K562 (cell line): ENCODE results near the gene PSME4. TPM values are rescaled to one million over a fixed set of nuclear protein-coding genes. Genes with fewer than 3 reads are reported as not detected.

Experiments used
- ATAC-seq: fragments of 200-7000 bp; cut with Tn5 transposase; 3 replicates; pipeline ENCODE4 v1.9.1; 2020; ENCODE audit warnings: moderate library complexity
- BruUV-seq: library from RNA; stranded (reverse); fragments of 400-500 nt; replicated peaks from 2 replicates; lab custom pipeline; 2021; lab: Mats Ljungman, UMichigan
- CTCF ChIA-PET: fragments of 300-600 bp; formaldehyde crosslinking; extraction: SDS; loops from one replicate; lab custom pipeline; 2021; ENCODE audit warnings: low intra/inter-chr PET ratio; lab: Yijun Ruan, JAX
- POLR2A ChIA-PET: fragments of 300-600, 350-650 bp; sonication (Branson Sonifier 250); formaldehyde crosslinking; extraction: SDS; loops from one replicate; lab custom pipeline; 2021; ENCODE audit warnings: antibody characterized with exemption, inconsistent platforms; lab: Yijun Ruan, JAX
- DNase-seq, 4 experiments: peaks; one replicate each; pipeline versions ENCODE4 v3.0.0 to v3.0.0-alpha.2; 2011 to 2018; ENCODE audit warnings: low spot score in 3 of 4, mixed read lengths in 3 of 4; ENCODE audit errors: extremely low read depth in 1 of 4
- FAIRE-seq: peaks from 2 replicates; lab custom pipeline; 2011; peaks lifted over from hg19 to GRCh38; lab: Jason Lieb, UNC
- H2AFZ ChIP-seq: 2 replicates; pipeline ENCODE4 v1.6.0; 2011; ENCODE audit warnings: low read depth, low read length, control low read depth, inconsistent platforms
- H3K27ac ChIP-seq: fragments of 200-600 bp; 3 replicates; pipeline ENCODE4 v1.8.0; 2011; ENCODE audit warnings: low read depth, mild to moderate bottlenecking, control low read depth, inconsistent platforms, low read length, moderate library complexity, mixed read lengths; ENCODE audit errors: extremely low read depth
- H3K27me3 ChIP-seq, 2 experiments: fragments of 300-600 bp in 1 of 2; 2 replicates in 1 of 2; 3 replicates in 1 of 2; pipeline versions ENCODE4 v1.6.0 to v1.8.0; 2011; ENCODE audit warnings: inconsistent platforms in 2 of 2, low read length in 2 of 2, mild to moderate bottlenecking in 1 of 2, mixed read lengths in 1 of 2, moderate library complexity in 1 of 2; ENCODE audit not compliant: control insufficient read depth in 2 of 2, insufficient read depth in 2 of 2
- H3K36me3 ChIP-seq: fragments of 300-600 bp; 3 replicates; pipeline ENCODE4 v1.8.0; 2011; ENCODE audit warnings: mild to moderate bottlenecking, low read length, inconsistent platforms; ENCODE audit not compliant: control insufficient read depth, insufficient read depth
- H3K4me1 ChIP-seq, 2 experiments: fragments of 200-600 bp in 1 of 2; replicated peaks in 1 of 2; 2 replicates in 1 of 2; 3 replicates in 1 of 2; pipeline versions ENCODE4 v1.5.1 to v1.8.0; 2011; ENCODE audit warnings: inconsistent platforms in 2 of 2, low read length in 2 of 2, mild to moderate bottlenecking in 1 of 2, mixed read lengths in 1 of 2, moderate library complexity in 1 of 2; ENCODE audit not compliant: control insufficient read depth in 2 of 2, insufficient read depth in 2 of 2
- H3K4me2 ChIP-seq: 2 replicates; pipeline ENCODE4 v1.6.1; 2011; ENCODE audit warnings: low read length, control low read depth, inconsistent platforms, mixed read lengths; ENCODE audit not compliant: insufficient read depth
- H3K4me3 ChIP-seq: fragments of 200-600 bp; sonication (generic), shearing (Covaris generic); 2 replicates; pipeline ENCODE4 v1.5.1; 2016; ENCODE audit warnings: control low read depth, inconsistent platforms
- H3K79me2 ChIP-seq: fragments of 200-600 bp; 3 replicates; pipeline ENCODE4 v1.8.0; 2011; ENCODE audit warnings: low read length, inconsistent platforms; ENCODE audit not compliant: control insufficient read depth, insufficient read depth
- H3K9ac ChIP-seq, 2 experiments: 2 replicates each; pipeline versions ENCODE4 v1.6.0 to v1.6.1; 2011; ENCODE audit warnings: low read depth in 2 of 2, low read length in 2 of 2, control low read depth in 1 of 2, inconsistent platforms in 1 of 2, mild to moderate bottlenecking in 1 of 2, mixed read lengths in 1 of 2; ENCODE audit not compliant: insufficient read depth in 1 of 2
- H3K9me1 ChIP-seq: one replicate; pipeline ENCODE4 v1.6.0; 2011; ENCODE audit warnings: inconsistent platforms, mild to moderate bottlenecking, low read length, moderate library complexity; ENCODE audit not compliant: control insufficient read depth, insufficient read depth
- H3K9me3 ChIP-seq: replicated peaks from 2 replicates; pipeline ENCODE4 v1.5.1; 2011; ENCODE audit warnings: low read depth, low read length, inconsistent platforms; ENCODE audit not compliant: control insufficient read depth, insufficient read depth
- H4K20me1 ChIP-seq: replicated peaks from 2 replicates; pipeline ENCODE4 v1.6.1; 2011; ENCODE audit warnings: low read length, inconsistent platforms, mixed read lengths; ENCODE audit not compliant: control insufficient read depth, insufficient read depth
- IRF9 ChIP-seq: fragments of 450-650 bp; IDR thresholded peaks from 2 replicates; pipeline ENCODE4 v1.6.1; 2016; ENCODE audit warnings: missing biosample characterization, missing genetic modification characterization
- MEIS2 ChIP-seq: fragments of 450-650 bp; IDR thresholded peaks from 2 replicates; pipeline ENCODE4 v1.6.1; 2014; ENCODE audit warnings: mild to moderate bottlenecking; ENCODE audit not compliant: partially characterized antibody
- PBX2 ChIP-seq, 2 experiments: IDR thresholded peaks in 1 of 2; conservative IDR thresholded peaks in 1 of 2; 2 replicates each; pipeline ENCODE4 v1.6.1; 2016; ENCODE audit warnings: low read depth in 2 of 2, mild to moderate bottlenecking in 1 of 2, missing compliant biosample characterization in 1 of 2, missing genetic modification characterization in 1 of 2, moderate library complexity in 1 of 2
- whole genome bisulfite sequencing: fragments of 100-300 bp; shearing (Covaris generic); methylation state at CpG from one replicate; pipeline ENCODE4 v1.1.6; 2016; ENCODE audit warnings: low coverage, mixed read lengths; ENCODE audit not compliant: insufficient coverage; ENCODE audit errors: missing lambda C conversion rate; 5-methylcytosine and 5-hydroxymethylcytosine counted together
- in situ Hi-C: fragments of 300-500 bp; cut with MboI; formaldehyde crosslinking; loops from 4 replicates; pipeline ENCODE4 v1.15.0; 2018; ENCODE audit warnings: inconsistent platforms, mixed read lengths
- intact Hi-C: fragments of 100-400 bp; cut with micrococcal nuclease; formaldehyde crosslinking; loops from 2 replicates; pipeline ENCODE4 v1.14.2; 2022
- polyA plus RNA-seq, 8 experiments: library from polyadenylated mRNA; depleted of rRNA in 4 of 8; stranded (reverse) in 5 of 8; unstranded in 3 of 8; fragments of >200 nt; fragmentation: Nextera tagmentation in 2 of 8; fragmentation: Illumina TruSeq in 1 of 8; extraction: Ambion mirVana in 2 of 8; extraction: Trizol in 1 of 8; gene quantifications; 2 replicates each; pipeline versions ENCODE4 v1.2.1 to v1.2.3, GENCODE V29; 2011 to 2014; ENCODE audit warnings: inconsistent platforms in 1 of 8, missing spikeins in 1 of 8
- total RNA-seq, 7 experiments: library from RNA; depleted of rRNA in 6 of 7; stranded (reverse); fragments of >200 nt in 6 of 7; fragmentation: Illumina TruSeq in 2 of 7; extraction: Trizol in 2 of 7; gene quantifications; 2 replicates each; pipeline versions ENCODE4 v1.2.1 to v1.2.3, GENCODE V29; 2011 to 2021; ENCODE audit warnings: low replicate concordance in 1 of 7

Gene PSME4
- total and polyA plus RNA-seq, 9 of the 15 experiments (the other 6 are each of a cell fraction or from before 2014, with no cell fraction given) = 24.3 to 77.8 (median 40.5) TPM

- no TSS peak for BruUV-seq
- no peaks in the 10 kb centered on the region for H3K9me1 ChIP-seq
These were observed 10.3 kb downstream of the PSME4 start for GRCh38 chr2:53960476-53960875.

More at GRCh38 chr2:53960476-53960875, 10.3 kb downstream of the PSME4 start:
- Histone ChIP-seq H3K27ac (no peak overlapping the region), H4K20me1 (peaks cover 13% of the 10 kb centered on the region), H3K4me1 (peaks cover 6 to 10% of the 10 kb centered on the region in 2 experiments; a peak in 3 of 5 replicates), H3K4me3 (no peak overlapping the region), H3K27me3 (no peaks in the 10 kb centered on the region), H2AFZ (no peak overlapping the region), H3K9ac (no peak overlapping the region), H3K9me3 (no peaks in the 10 kb centered on the region)
- ChIA-PET POLR2A (interaction anchor here (1.2 to 6.8 kb wide), 2 partner anchors 9 to 261 kb away, joined by 3 to 65 read pairs; partner anchors contain the start of gene PSME4), CTCF (no interaction called here)
- 0 out of 3 replicates have a peak, but pooled peaks have one; percentile 10 for ATAC-seq
- 45% methylated on average over 4 of the region's 4 CpGs for WGBS
- no peak for FAIRE-seq
- TF ChIP-seq MEIS2 = peak; percentile 59
- no peak for TF ChIP-seq IRF9 (tag)
- TF ChIP-seq PBX2 (CRISPR knock-in tag; IDR thresholded peaks at IDR 0.05; ENCODE audit: low read depth) = no peak
- peak; percentile 80 for TF ChIP-seq PBX2 (tag; conservative IDR thresholded peaks at IDR 0.05; ENCODE audit: low read depth)
- TF ChIP-seq, all 486 proteins: peak for 2
- in situ Hi-C loops (no loop called here), intact Hi-C loops (no loop called here)
- DNase-seq = no peak
- H3K36me3 ChIP-seq = peaks cover 6% of the 10 kb centered on the region; the same call in 2 of the 3 replicates
- peaks cover 99% of the 10 kb centered on the region for H3K79me2 ChIP-seq
- no peak overlapping the region for H3K4me2 ChIP-seq
